HepG2 (cell line): ENCODE results near the gene SULT1C4. TPM values are rescaled to one million over a fixed set of nuclear protein-coding genes. Genes with fewer than 3 reads are reported as not detected.

Experiments used
- ATAC-seq: fragments of 200-7000 bp; cut with Tn5 transposase; 3 replicates; pipeline ENCODE4 v1.9.1; 2020; ENCODE audit warnings: mild to moderate bottlenecking, moderate library complexity
- Bru-seq: library from RNA; stranded (reverse); fragments of 400-500 nt; gene quantifications from one replicate; lab custom pipeline; 2021; lab: Mats Ljungman, UMichigan
- BruChase-seq, 2 experiments: library from RNA; stranded (reverse); fragments of 400-500 nt; gene quantifications; one replicate each; lab custom pipeline; 2021; lab: Mats Ljungman, UMichigan
- BruUV-seq: library from RNA; stranded (reverse); fragments of 400-500 nt; replicated peaks from 2 replicates; lab custom pipeline; 2021; lab: Mats Ljungman, UMichigan
- CTCF ChIA-PET: fragments of 300-600 bp; formaldehyde crosslinking; extraction: SDS; loops from one replicate; lab custom pipeline; 2021; ENCODE audit warnings: low total read pairs, inconsistent platforms, low intra/inter-chr PET ratio; lab: Yijun Ruan, JAX
- POLR2A ChIA-PET: fragments of 350-600 bp; sonication (Branson Sonifier 250); formaldehyde crosslinking; loops from one replicate; lab custom pipeline; 2020; ENCODE audit warnings: antibody characterized with exemption, inconsistent platforms; lab: Yijun Ruan, JAX
- DNase-seq: peaks from one replicate; pipeline ENCODE4 v3.0.0-alpha.2; 2015; ENCODE audit warnings: low spot score
- FAIRE-seq: peaks from 3 replicates; lab custom pipeline; 2011; peaks lifted over from hg19 to GRCh38; lab: Jason Lieb, UNC
- H2AFZ ChIP-seq: one replicate; pipeline ENCODE4 v1.6.1; 2011; ENCODE audit warnings: low read length, inconsistent platforms
- H3K27ac ChIP-seq: fragments of 300-600 bp; 3 replicates; pipeline ENCODE4 v1.8.0; 2011; ENCODE audit warnings: mixed run types, mild to moderate bottlenecking, mixed read lengths, low read length, inconsistent platforms; ENCODE audit not compliant: insufficient read depth; ENCODE audit errors: extremely low read length
- H3K27me3 ChIP-seq, 2 experiments: fragments of 200-600 bp in 1 of 2; 2 replicates in 1 of 2; 3 replicates in 1 of 2; pipeline versions ENCODE4 v1.6.0 to v1.8.0; 2011; ENCODE audit warnings: low read length in 2 of 2, mild to moderate bottlenecking in 2 of 2, moderate library complexity in 2 of 2, inconsistent platforms in 1 of 2; ENCODE audit not compliant: insufficient read depth in 2 of 2, control insufficient read depth in 1 of 2
- H3K36me3 ChIP-seq, 2 experiments: fragments of 200-600 bp in 1 of 2; replicated peaks in 1 of 2; 2 replicates in 1 of 2; 3 replicates in 1 of 2; pipeline versions ENCODE4 v1.5.1 to v1.8.0; 2011; ENCODE audit warnings: low read length in 2 of 2, inconsistent platforms in 1 of 2; ENCODE audit not compliant: insufficient read depth in 2 of 2, control insufficient read depth in 1 of 2
- H3K4me1 ChIP-seq: 2 replicates; pipeline ENCODE4 v1.5.1; 2012; ENCODE audit warnings: low read length, inconsistent platforms; ENCODE audit not compliant: insufficient read depth
- H3K4me2 ChIP-seq: 2 replicates; pipeline ENCODE4 v1.6.0; 2011; ENCODE audit warnings: low read depth, low read length, inconsistent platforms
- H3K4me3 ChIP-seq, 3 experiments: fragments of 200-600 bp in 1 of 3; sonication (generic), shearing (Covaris generic) in 1 of 3; replicated peaks in 1 of 3; 2 replicates each; pipeline ENCODE4 v1.5.1; 2011 to 2016; ENCODE audit warnings: low read length in 3 of 3, inconsistent platforms in 2 of 3, low read depth in 2 of 3, mild to moderate bottlenecking in 2 of 3, control low read depth in 1 of 3, mixed read lengths in 1 of 3; ENCODE audit not compliant: insufficient read depth in 1 of 3
- H3K79me2 ChIP-seq: one replicate; pipeline ENCODE4 v1.6.1; 2011; ENCODE audit warnings: low read length, inconsistent platforms; ENCODE audit not compliant: insufficient read depth
- H3K9ac ChIP-seq: 2 replicates; pipeline ENCODE4 v1.6.0; 2011; ENCODE audit warnings: mild to moderate bottlenecking, low read depth, low read length, inconsistent platforms; ENCODE audit not compliant: insufficient read depth
- H3K9me3 ChIP-seq: 2 replicates; pipeline ENCODE4 v1.5.1; 2012; ENCODE audit warnings: mild to moderate bottlenecking, low read length
- H4K20me1 ChIP-seq: 2 replicates; pipeline ENCODE4 v1.6.0; 2011; ENCODE audit warnings: inconsistent platforms, mild to moderate bottlenecking, low read length, moderate library complexity; ENCODE audit not compliant: insufficient read depth
- EHMT2 ChIP-seq: fragments of 200-600 bp; sonication (generic); IDR thresholded peaks from 2 replicates; pipeline ENCODE4 v1.7.0; 2017; ENCODE audit warnings: antibody characterized with exemption, low read depth, low read length, borderline replicate concordance
- HNRNPL ChIP-seq: fragments of 200-400 bp; formaldehyde crosslinking; IDR thresholded peaks from 2 replicates; pipeline ENCODE4 v1.6.1; 2017; ENCODE audit warnings: mild to moderate bottlenecking, low read depth, low read length
- IKZF1 ChIP-seq: fragments of 450-650 bp; IDR thresholded peaks from 2 replicates; pipeline ENCODE4 v1.7.1; 2016
- MED8 ChIP-seq: sonication (generic); formaldehyde crosslinking; IDR thresholded peaks from 2 replicates; pipeline ENCODE4 v1.8.1; 2023; ENCODE audit warnings: mild to moderate bottlenecking, missing genetic modification reagents; ENCODE audit not compliant: insufficient replicate concordance
- NFRKB ChIP-seq: fragments of 450-650 bp; IDR thresholded peaks from 2 replicates; pipeline ENCODE4 v1.6.1; 2017
- SMYD3 ChIP-seq: sonication (generic); formaldehyde crosslinking; IDR thresholded peaks from 2 replicates; pipeline ENCODE4 v1.8.1; 2023; ENCODE audit warnings: mild to moderate bottlenecking, missing genetic modification reagents
- XBP1 ChIP-seq: sonication (generic); formaldehyde crosslinking; IDR thresholded peaks from 2 replicates; pipeline ENCODE4 v1.5.0; 2020; ENCODE audit warnings: missing genetic modification reagents
- ZFP1 ChIP-seq: IDR thresholded peaks from 2 replicates; pipeline ENCODE4 v1.6.1; 2016
- ZFP37 ChIP-seq: sonication (generic); formaldehyde crosslinking; IDR thresholded peaks from 2 replicates; pipeline ENCODE4 v1.4.0; 2020; ENCODE audit warnings: missing genetic modification reagents, borderline replicate concordance
- ZNF12 ChIP-seq: sonication (generic); formaldehyde crosslinking; IDR thresholded peaks from 2 replicates; pipeline ENCODE4 v1.5.0; 2020; ENCODE audit warnings: missing genetic modification reagents
- ZNF17 ChIP-seq: sonication (generic); formaldehyde crosslinking; IDR thresholded peaks from 2 replicates; pipeline ENCODE4 v1.5.0; 2020; ENCODE audit warnings: mild to moderate bottlenecking, missing genetic modification reagents
- ZNF20 ChIP-seq: sonication (generic); formaldehyde crosslinking; IDR thresholded peaks from 2 replicates; pipeline ENCODE4 v1.4.0; 2020; ENCODE audit warnings: mild to moderate bottlenecking, moderate library complexity, missing genetic modification reagents
- ZNF230 ChIP-seq: sonication (generic); formaldehyde crosslinking; IDR thresholded peaks from 2 replicates; pipeline ENCODE4 v1.4.0; 2020; ENCODE audit warnings: mild to moderate bottlenecking, missing genetic modification reagents
- ZNF232 ChIP-seq: sonication (generic); formaldehyde crosslinking; IDR thresholded peaks from 2 replicates; pipeline ENCODE4 v1.4.0; 2020; ENCODE audit warnings: missing genetic modification reagents, borderline replicate concordance
- ZNF253 ChIP-seq: sonication (generic); formaldehyde crosslinking; IDR thresholded peaks from 2 replicates; pipeline ENCODE4 v1.8.0; 2022; ENCODE audit warnings: mild to moderate bottlenecking, missing genetic modification reagents, borderline replicate concordance
- ZNF256 ChIP-seq: sonication (generic); formaldehyde crosslinking; conservative IDR thresholded peaks from 2 replicates; pipeline ENCODE4 v1.4.0; 2020; ENCODE audit warnings: missing genetic modification reagents
- ZNF282 ChIP-seq: fragments of 450-650 bp; IDR thresholded peaks from 2 replicates; pipeline ENCODE4 v1.6.1; 2018; ENCODE audit not compliant: partially characterized antibody
- ZNF564 ChIP-seq: sonication (generic); formaldehyde crosslinking; IDR thresholded peaks from 2 replicates; pipeline ENCODE4 v1.8.1; 2023; ENCODE audit warnings: mild to moderate bottlenecking, missing genetic modification reagents
- ZNF772 ChIP-seq: sonication (generic); formaldehyde crosslinking; IDR thresholded peaks from 2 replicates; pipeline ENCODE4 v1.5.0; 2020; ENCODE audit warnings: mild to moderate bottlenecking, missing genetic modification reagents
- WGBS: methylation state at CpG from one replicate; pipeline ENCODE4 v1.1.6; 2017; ENCODE audit warnings: low lambda C conversion rate; 5-methylcytosine and 5-hydroxymethylcytosine counted together
- in situ Hi-C: cut with HindIII; loops from 2 replicates; pipeline ENCODE4 v1.10.0; 2017; ENCODE audit warnings: low pct_unique_long_range_greater_than_20kb; ENCODE audit not compliant: extremely low pct_ligation_motif_present
- intact Hi-C: fragments of 100-400 bp; cut with micrococcal nuclease; formaldehyde crosslinking; loops from one replicate; pipeline ENCODE4 v1.10.0; 2022; ENCODE audit not compliant: unreplicated experiment
- long read RNA-seq, 2 experiments: library from RNA in 1 of 2; library from polyadenylated mRNA in 1 of 2; stranded (forward) in 1 of 2; unstranded in 1 of 2; transcript quantifications; one replicate each; pipeline ENCODE4 v2.0.0, GENCODE V29; 2019 to 2022
- polyA minus RNA-seq, 3 experiments: library from RNA; depleted of rRNA, polyadenylated mRNA; stranded (reverse); fragments of >200 nt; gene quantifications; 2 replicates each; pipeline ENCODE4 v1.2.3, GENCODE V29; 2011; ENCODE audit warnings: low replicate concordance in 1 of 3
- polyA plus RNA-seq, 8 experiments: library from polyadenylated mRNA; depleted of rRNA in 3 of 8; stranded (reverse) in 7 of 8; unstranded in 1 of 8; fragments of >200 nt; fragmentation: Illumina TruSeq in 4 of 8; extraction: Trizol in 4 of 8; gene quantifications; 2 replicates each; pipeline versions ENCODE4 v1.2.1 to v1.2.3, GENCODE V29; 2011 to 2016; ENCODE audit warnings: low read depth in 4 of 8, missing spikeins in 1 of 8, mixed read lengths in 1 of 8; ENCODE audit not compliant: insufficient read depth in 1 of 8
- total RNA-seq, 5 experiments: library from RNA; depleted of rRNA; stranded (reverse); fragments of >200 nt; fragmentation: Illumina TruSeq; extraction: Trizol; gene quantifications; 2 replicates each; pipeline ENCODE4 v1.2.3, GENCODE V29; 2016; ENCODE audit warnings: low read depth in 1 of 5
- TF ChIP-seq, protein P1 (sequence below): sonication (generic); formaldehyde crosslinking; IDR thresholded peaks from 2 replicates; pipeline ENCODE4 v1.5.0; 2020; ENCODE audit warnings: missing genetic modification reagents

The SULT1C4 gene
- total RNA-seq (2016; rRNA removed; fragmentation: Illumina TruSeq; extraction: Trizol) (1.3 and 2.6 TPM in 2 replicates), polyA plus RNA-seq (2011; rRNA removed) (8.3 and 8.6 TPM in 2 replicates), polyA minus RNA-seq (2011; rRNA and poly(A)+ RNA removed; ENCODE audit: low replicate concordance) (5.0 TPM in 1 of 2 replicates, not detected in the other), Bru-seq, nascent RNA (percentile 50 among the genes with signal in this experiment), BruChase-seq, experiment 1, labeled RNA remaining after a 6-hour chase (percentile 53 among the genes with signal in this experiment), BruChase-seq, experiment 2, labeled RNA remaining after a 2-hour chase (percentile 47 among the genes with signal in this experiment)
- total RNA-seq (2016; cell fraction: cytosol; rRNA removed; fragmentation: Illumina TruSeq; extraction: Trizol; ENCODE audit: low read depth) = 0.44 and 1.4 TPM in 2 replicates
- 1.6 and 2.7 TPM in 2 replicates for total RNA-seq (2016; cell fraction: insoluble cytoplasmic fraction; rRNA removed; fragmentation: Illumina TruSeq; extraction: Trizol)
- total RNA-seq (2016; cell fraction: membrane; rRNA removed; fragmentation: Illumina TruSeq; extraction: Trizol) = 0.69 and 1.0 TPM in 2 replicates
- total RNA-seq (2016; cell fraction: nucleus; rRNA removed; fragmentation: Illumina TruSeq; extraction: Trizol) = 1.6 and 2.1 TPM in 2 replicates
- 3.3 and 6.0 TPM in 2 replicates for polyA plus RNA-seq (2011; cell fraction: cytosol; rRNA removed)
- polyA plus RNA-seq (2011; cell fraction: nucleus; rRNA removed) = 6.7 and 11.5 TPM in 2 replicates
- 10.1 and 13.4 TPM in 2 replicates for polyA plus RNA-seq (2012)
- polyA plus RNA-seq (2016; cell fraction: cytosol; fragmentation: Illumina TruSeq; extraction: Trizol; ENCODE audit: low read depth) = 0.19 and 0.44 TPM in 2 replicates
- 2.9 and 3.1 TPM in 2 replicates for polyA plus RNA-seq (2016; cell fraction: insoluble cytoplasmic fraction; fragmentation: Illumina TruSeq; extraction: Trizol; ENCODE audit: low read depth)
- 0.28 and 0.62 TPM in 2 replicates for polyA plus RNA-seq (2016; cell fraction: membrane; fragmentation: Illumina TruSeq; extraction: Trizol; ENCODE audit: low read depth)
- polyA plus RNA-seq (2016; cell fraction: nucleus; fragmentation: Illumina TruSeq; extraction: Trizol; ENCODE audit: insufficient read depth, low read depth) = 3.3 and 3.7 TPM in 2 replicates
- 4.2 and 7.0 TPM in 2 replicates for polyA minus RNA-seq (2011; cell fraction: cytosol; rRNA and poly(A)+ RNA removed)
- 12.0 and 17.8 TPM in 2 replicates for polyA minus RNA-seq (2011; cell fraction: nucleus; rRNA and poly(A)+ RNA removed)
- long read RNA-seq, experiment 1, partial matches to known transcripts = 0 of 4 reads
- long read RNA-seq, experiment 1, other reads (novel, unspliced or antisense) = 2 of 4 reads
- long read RNA-seq, experiment 2, partial matches to known transcripts = 0 of 6 reads
- long read RNA-seq, experiment 2, other reads (novel, unspliced or antisense) = 4 of 6 reads

DNA sequence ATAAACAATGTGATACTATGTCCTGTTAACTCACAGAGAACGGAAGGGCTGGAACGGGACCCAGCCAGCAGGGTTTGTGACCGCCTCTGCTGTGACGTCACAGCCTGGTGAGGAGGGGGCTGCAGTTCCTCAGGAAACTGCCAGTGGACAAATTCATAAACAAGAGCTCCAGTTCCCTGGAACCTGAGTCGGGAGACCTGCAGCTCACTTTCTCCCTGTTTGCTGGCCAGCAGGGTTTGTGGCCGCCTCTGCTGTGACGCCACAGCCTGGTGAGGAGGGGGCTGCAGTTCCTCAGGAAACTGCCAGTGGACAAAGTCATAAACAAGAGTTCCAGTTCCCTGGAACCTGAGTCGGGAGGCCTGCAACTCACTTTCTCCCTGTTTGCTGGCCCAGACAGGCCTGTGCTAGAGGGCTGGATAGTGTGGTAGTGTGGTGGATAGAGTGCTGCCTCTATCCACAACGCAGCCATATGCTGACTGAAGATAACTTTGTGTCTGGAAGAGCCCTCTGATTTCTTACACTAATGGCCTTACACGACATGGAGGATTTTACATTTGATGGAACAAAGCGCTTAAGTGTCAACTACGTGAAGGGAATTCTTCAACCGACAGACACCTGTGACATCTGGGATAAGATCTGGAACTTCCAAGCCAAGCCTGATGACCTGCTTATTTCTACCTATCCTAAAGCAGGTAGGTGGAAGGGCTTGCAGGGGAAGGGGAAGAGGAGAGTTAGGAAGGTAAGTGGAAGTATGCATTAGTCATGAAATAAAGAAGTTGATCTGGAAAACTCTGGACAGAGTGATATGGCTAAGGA, at the start of gene SULT1C4:
TSS of gene SULT1C4 (plus strand) at position 140 of the 816 bp plus-strand sequence. CDS start at position 524, 384 bp downstream.
- Histone ChIP-seq H3K27ac (peak within 1 kb of the TSS; percentile 55), H3K9me3 (no peaks in the 10 kb centered on the region), H3K4me1 (peaks cover 38% of the 10 kb centered on the region), H3K4me3 (peak within 1 kb of the TSS; percentile 54 to 74 (median 64)), H3K4me2 (peak within 1 kb of the TSS; percentile 92), H3K79me2 (no peaks in the 10 kb centered on the region), H3K27me3 (no peaks in the 10 kb centered on the region), H2AFZ (peak within 1 kb of the TSS; percentile 60), H3K9ac (peak within 1 kb of the TSS; percentile 76), H4K20me1 (no peaks in the 10 kb centered on the region), H3K36me3 (no peaks in the 10 kb centered on the region; a peak in 1 of 5 replicates)
- in situ Hi-C loops = no loop called here
- peak; percentile 63 for DNase-seq
- intact Hi-C loops = no loop called here
- ATAC-seq = peak; percentile 90
- BruUV-seq = TSS peak; percentile 73
- ChIA-PET CTCF (no interaction called here), POLR2A (interaction anchor here (0.8 to 1.9 kb wide), 8 partner anchors 8 to 156 kb away, joined by 3 to 10 read pairs (median 5); partner anchors contain the start of genes GCC2 and LIMS1)
- WGBS = 28% methylated on average over 13 of the region's 13 CpGs
- FAIRE-seq = peak; percentile 37
- TF ChIP-seq XBP1 (no peak), ZNF230 (CRISPR knock-in tag) (no peak), ZFP37 (CRISPR knock-in tag) (no peak), MED8 (CRISPR knock-in tag) (no peak), SMYD3 (no peak), ZNF282 (no peak), ZNF564 (no peak), ZNF20 (CRISPR knock-in tag) (no peak), ZNF17 (CRISPR knock-in tag) (no peak), NFRKB (no peak), ZNF12 (CRISPR knock-in tag) (no peak), ZFP1 (no peak), HNRNPL (no peak), ZNF253 (no peak), ZNF772 (CRISPR knock-in tag) (no peak), IKZF1 (no peak), ZNF256 (no peak), ZNF232 (CRISPR knock-in tag) (no peak), EHMT2 (no peak)
- TF ChIP-seq, protein P1, sequence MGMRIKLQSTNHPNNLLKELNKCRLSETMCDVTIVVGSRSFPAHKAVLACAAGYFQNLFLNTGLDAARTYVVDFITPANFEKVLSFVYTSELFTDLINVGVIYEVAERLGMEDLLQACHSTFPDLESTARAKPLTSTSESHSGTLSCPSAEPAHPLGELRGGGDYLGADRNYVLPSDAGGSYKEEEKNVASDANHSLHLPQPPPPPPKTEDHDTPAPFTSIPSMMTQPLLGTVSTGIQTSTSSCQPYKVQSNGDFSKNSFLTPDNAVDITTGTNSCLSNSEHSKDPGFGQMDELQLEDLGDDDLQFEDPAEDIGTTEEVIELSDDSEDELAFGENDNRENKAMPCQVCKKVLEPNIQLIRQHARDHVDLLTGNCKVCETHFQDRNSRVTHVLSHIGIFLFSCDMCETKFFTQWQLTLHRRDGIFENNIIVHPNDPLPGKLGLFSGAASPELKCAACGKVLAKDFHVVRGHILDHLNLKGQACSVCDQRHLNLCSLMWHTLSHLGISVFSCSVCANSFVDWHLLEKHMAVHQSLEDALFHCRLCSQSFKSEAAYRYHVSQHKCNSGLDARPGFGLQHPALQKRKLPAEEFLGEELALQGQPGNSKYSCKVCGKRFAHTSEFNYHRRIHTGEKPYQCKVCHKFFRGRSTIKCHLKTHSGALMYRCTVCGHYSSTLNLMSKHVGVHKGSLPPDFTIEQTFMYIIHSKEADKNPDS (CRISPR knock-in tag) = no peak
